ENCODE data around the gene OPHN1. TPM values are rescaled to one million over a fixed set of nuclear protein-coding genes. Genes with fewer than 3 reads are reported as not detected.

The OPHN1 gene
- total RNA-seq, 1 donor from 2014 or later = 8.7 TPM

- peak; percentile 46 for DNase-seq (ENCODE audit: low spot score)
Observed at GRCh38 chrX:68061206-68061535, 372.1 kb downstream of the OPHN1 start.

GRCh38 chrX:68060506-68061205, 372.6 kb downstream of the OPHN1 start:
- peak; percentile 7 for DNase-seq (ENCODE audit: low spot score)

DNA sequence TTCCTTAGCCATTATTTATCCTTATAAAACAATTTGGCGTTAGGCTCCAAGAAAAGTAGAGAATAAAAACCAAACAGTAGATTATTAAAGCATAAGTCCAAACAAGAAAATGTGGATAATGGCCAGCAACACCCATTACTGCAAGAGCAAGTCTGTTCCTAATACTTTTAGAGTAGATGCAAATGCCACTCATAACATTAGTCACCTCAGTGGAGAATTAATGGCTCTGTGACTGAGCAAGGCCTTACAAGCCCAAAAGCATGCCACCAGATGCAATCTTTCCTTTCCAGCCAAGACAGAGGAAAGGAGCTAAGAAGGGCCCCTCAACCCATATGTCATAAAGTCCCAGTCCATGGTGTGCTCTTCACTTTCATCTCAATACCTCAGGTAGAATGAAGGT, 373.8 kb downstream of the OPHN1 start:
- no peak for DNase-seq (ENCODE audit: low spot score)

- DNase-seq (ENCODE audit: low spot score) = no peak
Observed at GRCh38 chrX:68049466-68049865, 383.8 kb downstream of the OPHN1 start.

- no peak for DNase-seq (ENCODE audit: low spot score)
Observed at GRCh38 chrX:68048774-68049173, 384.5 kb downstream of the OPHN1 start.

DNA sequence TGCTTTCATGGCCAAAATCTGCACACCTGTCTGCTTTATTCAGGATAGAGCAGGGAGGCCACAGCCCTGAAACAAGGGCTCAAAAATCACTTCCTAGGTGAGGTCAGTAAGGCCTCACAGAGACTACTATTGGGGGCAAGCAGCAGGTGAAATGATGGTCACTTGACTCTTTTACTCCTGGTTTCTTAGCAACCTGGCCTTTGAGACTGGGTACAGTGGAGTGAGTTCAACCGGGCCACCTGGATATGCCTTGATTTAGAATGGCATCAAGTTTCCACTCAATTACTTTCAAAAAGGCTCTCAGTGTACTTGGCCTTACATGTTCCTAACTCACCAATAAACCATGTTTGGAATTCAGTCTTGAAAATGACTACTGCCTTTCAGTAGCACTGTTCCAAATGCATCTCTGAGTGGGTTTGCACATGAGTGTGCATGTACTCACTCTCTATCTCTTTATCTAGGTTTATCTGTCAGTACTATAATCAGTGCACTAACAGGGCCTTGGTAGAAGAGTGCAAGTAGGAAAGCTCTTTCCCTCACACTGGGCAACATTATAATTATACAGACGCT, 388.2 kb downstream of the OPHN1 start:
- no peak for DNase-seq (ENCODE audit: low spot score)

- DNase-seq (ENCODE audit: low spot score) = no peak
Observed at GRCh38 chrX:68043713-68044438, 389.4 kb downstream of the OPHN1 start.

DNA sequence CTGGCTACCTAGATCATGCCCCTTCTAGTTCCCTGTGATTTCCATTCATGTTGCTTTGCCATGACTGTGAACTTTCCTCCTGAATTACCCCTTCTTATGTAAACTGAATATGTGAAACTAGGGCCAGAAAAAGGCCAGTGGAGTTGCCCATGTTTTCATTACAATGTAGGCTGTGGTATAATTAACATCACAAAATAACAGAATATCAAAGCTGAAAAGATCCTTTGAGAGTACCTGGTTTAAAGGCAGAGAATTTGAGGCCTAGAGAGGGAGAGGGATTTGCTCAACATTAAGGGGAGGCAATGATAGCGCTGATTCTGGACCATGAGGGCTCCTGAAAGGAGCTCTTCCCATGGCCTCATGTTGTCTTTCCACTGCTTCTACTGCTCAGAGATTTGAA, 392.2 kb downstream of the OPHN1 start:
- DNase-seq (ENCODE audit: low spot score) = no peak

DNA sequence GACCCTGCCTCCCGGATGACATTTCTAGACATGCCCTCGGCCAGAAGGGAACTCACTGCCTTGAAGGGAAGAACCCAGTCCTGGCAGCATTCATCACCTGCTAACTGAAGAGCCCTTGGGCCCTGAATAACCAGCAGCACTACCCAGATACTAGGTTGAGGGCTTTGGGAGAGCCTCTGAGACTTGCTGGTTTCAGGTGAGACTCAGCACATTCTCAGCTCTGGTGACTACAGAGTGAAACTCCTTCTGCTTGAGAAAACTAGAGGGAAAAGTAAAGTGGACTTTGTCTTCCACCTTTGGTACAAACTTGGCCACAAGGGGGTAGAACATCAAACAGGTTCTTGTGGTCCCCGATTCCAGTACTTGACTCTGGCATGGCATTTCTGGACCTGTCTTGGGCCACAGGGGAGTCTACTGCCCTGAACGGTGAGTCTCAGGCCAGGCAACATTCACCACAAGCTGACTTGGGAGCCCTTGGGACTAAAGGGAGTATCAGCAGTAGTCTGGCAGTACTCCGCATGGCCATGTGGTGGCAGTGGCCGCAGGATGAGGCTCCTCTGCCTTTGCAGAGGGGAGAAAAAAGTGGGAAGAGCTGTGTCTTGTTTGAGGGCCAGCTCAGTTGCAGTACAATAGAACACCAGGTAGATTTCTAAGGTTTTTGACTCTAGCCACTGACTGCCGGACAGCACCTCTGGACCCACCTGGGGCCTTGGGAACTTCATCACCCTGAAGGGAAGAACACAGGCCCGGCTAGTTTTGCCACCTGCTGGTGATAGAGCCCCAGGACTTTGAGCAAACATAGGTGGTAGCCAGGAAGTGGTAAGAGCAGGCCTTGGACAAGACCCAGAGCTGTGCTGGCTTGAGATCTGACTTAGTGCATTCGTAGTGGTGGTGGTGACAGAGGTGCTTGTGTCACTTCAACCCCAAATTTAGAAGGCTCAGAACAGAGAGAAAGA, 414.8 kb downstream of the OPHN1 start:
- DNase-seq (ENCODE audit: low spot score) = no peak

DNA sequence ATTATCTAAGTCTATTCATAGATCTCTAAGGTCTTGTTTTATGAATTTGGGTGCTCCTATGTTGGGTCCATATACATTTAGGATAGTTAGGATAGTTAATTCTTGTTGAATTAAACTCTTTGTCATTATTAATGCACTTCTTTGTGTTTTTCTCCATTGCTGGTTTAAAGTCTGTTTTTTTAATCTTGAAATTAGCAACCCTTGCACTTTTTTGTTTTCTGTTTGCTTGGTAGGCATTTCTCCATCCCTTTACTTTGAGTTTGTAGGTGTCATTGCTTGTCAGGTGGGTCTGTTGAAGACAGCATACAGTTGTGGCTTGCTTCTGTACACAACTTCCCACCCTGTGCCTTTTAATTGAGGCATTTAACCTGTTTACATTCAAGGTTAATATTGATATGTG, 434.8 kb downstream of the OPHN1 start:
- DNase-seq (ENCODE audit: low spot score) = no peak

Other genes with a start within 250 kb of the OPHN1 start
- 33.7 TPM for gene YIPF6, start 65.6 kb upstream of the OPHN1 start, total RNA-seq (ENCODE audit: insufficient read depth, low replicate concordance)
- gene STARD8, start 214.2 kb upstream of the OPHN1 start, total RNA-seq (ENCODE audit: insufficient read depth, low replicate concordance) = 2.4 TPM